HG03439 (cell line): ENCODE measurements around the gene OPRL1.
"Not testable (repeated sequence)": the region's sequence is repeated elsewhere in the genome, so short reads cannot be mapped to it uniquely, and the experiment has no call there.

Source experiments
- ATAC-seq: cut with Tn5 transposase; IDR thresholded peaks from one replicate; pipeline ENCODE4 v1.9.1; 2021; ENCODE audit warnings: mild to moderate bottlenecking, moderate library complexity; ENCODE audit not compliant: unreplicated experiment

Gene OPRL1

GRCh38 chr20:64114356-64114971 is 34.6 kb downstream of the OPRL1 start:
- no peak for ATAC-seq

- no peak for ATAC-seq
These were observed 35.5 kb downstream of the OPRL1 start for GRCh38 chr20:64115171-64115911.

GRCh38 chr20:64116016-64116415 is 36.1 kb downstream of the OPRL1 start:
- no peak for ATAC-seq

- no peak for ATAC-seq
These were observed 36.9 kb downstream of the OPRL1 start for GRCh38 chr20:64116541-64117431.

GRCh38 chr20:64117432-64117777 is 37.5 kb downstream of the OPRL1 start:
- not testable (repeated sequence) for ATAC-seq

- no peak for ATAC-seq
These were observed 39.4 kb downstream of the OPRL1 start for GRCh38 chr20:64119301-64119680.

GRCh38 chr20:64119681-64120341 is 39.9 kb downstream of the OPRL1 start:
- ATAC-seq, result no peak

- ATAC-seq, result no peak
These were observed 41.7 kb downstream of the OPRL1 start for GRCh38 chr20:64121586-64121985.

- ATAC-seq, result not testable (repeated sequence)
These were observed 43.0 kb downstream of the OPRL1 start for GRCh38 chr20:64122927-64123326.

GRCh38 chr20:64123517-64123916 is 43.6 kb downstream of the OPRL1 start:
- ATAC-seq, result not testable (repeated sequence)

GRCh38 chr20:64129146-64129782 is 49.4 kb downstream of the OPRL1 start:
- ATAC-seq, result no peak

- no peak for ATAC-seq
These were observed 50.4 kb downstream of the OPRL1 start for GRCh38 chr20:64130271-64130670.

- no peak for ATAC-seq
These were observed 51.0 kb downstream of the OPRL1 start for GRCh38 chr20:64130876-64131275.

GRCh38 chr20:64131406-64131805 is 51.5 kb downstream of the OPRL1 start:
- no peak for ATAC-seq

GRCh38 chr20:64133951-64134407 is 54.1 kb downstream of the OPRL1 start:
- no peak for ATAC-seq

GRCh38 chr20:64134744-64135143 is 54.9 kb downstream of the OPRL1 start:
- ATAC-seq, result not testable (repeated sequence)

- ATAC-seq, result no peak
These were observed 56.3 kb downstream of the OPRL1 start for GRCh38 chr20:64136004-64136710.

GRCh38 chr20:64137598-64138031 is 57.7 kb downstream of the OPRL1 start:
- no peak for ATAC-seq

- no peak for ATAC-seq
These were observed 58.5 kb downstream of the OPRL1 start for GRCh38 chr20:64138276-64138815.
